ENCODE results near the gene CLSTN2.

Gene CLSTN2

GRCh38 chr3:140153736-140154135 is 218.8 kb downstream of the CLSTN2 start:
- no peak for DNase-seq

GRCh38 chr3:140157161-140157560 is 222.2 kb downstream of the CLSTN2 start:
- no peak for DNase-seq

- no peak for DNase-seq
Measured at GRCh38 chr3:140159646-140160045, 224.7 kb downstream of the CLSTN2 start.

- DNase-seq = no peak
Measured at GRCh38 chr3:140160553-140160952, 225.6 kb downstream of the CLSTN2 start.

GRCh38 chr3:140162551-140162950 is 227.6 kb downstream of the CLSTN2 start:
- no peak for DNase-seq

- DNase-seq = no peak
Measured at GRCh38 chr3:140163159-140163763, 228.3 kb downstream of the CLSTN2 start.

GRCh38 chr3:140164156-140164555 is 229.2 kb downstream of the CLSTN2 start:
- no peak for DNase-seq

GRCh38 chr3:140164922-140165590 is 230.1 kb downstream of the CLSTN2 start:
- DNase-seq = no peak

GRCh38 chr3:140165781-140166180 is 230.8 kb downstream of the CLSTN2 start:
- no peak for DNase-seq

GRCh38 chr3:140166861-140167599 is 232.0 kb downstream of the CLSTN2 start:
- DNase-seq = no peak

GRCh38 chr3:140167600-140168281 is 232.8 kb downstream of the CLSTN2 start:
- no peak for DNase-seq

GRCh38 chr3:140170612-140171011 is 235.6 kb downstream of the CLSTN2 start:
- no peak for DNase-seq

- no peak for DNase-seq
Measured at GRCh38 chr3:140176526-140176925, 241.5 kb downstream of the CLSTN2 start.

GRCh38 chr3:140177943-140178342 is 243.0 kb downstream of the CLSTN2 start:
- no peak for DNase-seq

GRCh38 chr3:140178482-140178881 is 243.5 kb downstream of the CLSTN2 start:
- DNase-seq = no peak

GRCh38 chr3:140180603-140181002 is 245.6 kb downstream of the CLSTN2 start:
- DNase-seq = peak; percentile 66

- DNase-seq = no peak
Measured at GRCh38 chr3:140185375-140185774, 250.4 kb downstream of the CLSTN2 start.

- DNase-seq = peak; percentile 54
Measured at GRCh38 chr3:140186421-140186920, 251.5 kb downstream of the CLSTN2 start.

GRCh38 chr3:140187028-140187427 is 252.0 kb downstream of the CLSTN2 start:
- no peak for DNase-seq

GRCh38 chr3:140187656-140188221 is 252.8 kb downstream of the CLSTN2 start:
- peak; percentile 67 for DNase-seq

- DNase-seq = no peak
Measured at GRCh38 chr3:140188285-140188684, 253.3 kb downstream of the CLSTN2 start.

- no peak for DNase-seq
Measured at GRCh38 chr3:140189267-140189666, 254.3 kb downstream of the CLSTN2 start.

- DNase-seq = no peak
Measured at GRCh38 chr3:140189976-140190375, 255.0 kb downstream of the CLSTN2 start.

Measured in DMS79 (cell line).